Natural killer cell (primary cell): ENCODE data around the gene TMEM69. TPM values are rescaled to one million over a fixed set of nuclear protein-coding genes. Genes with fewer than 3 reads are reported as not detected.

Experiments used
- ATAC-seq, 3 donors: fragments of 150-1000 bp in 2 of 3; fragments of 200-7000 bp in 1 of 3; cut with Tn5 transposase; 1 replicate in 1 of 3; 2 replicates in 2 of 3; pipeline ENCODE4 v1.10.0; 2021; ENCODE audit warnings: mild to moderate bottlenecking in 2 of 3, moderate library complexity in 2 of 3
- DNase-seq, 2 donors: peaks; one replicate each; pipeline versions ENCODE4 v3.0.0 to v3.0.0-alpha.2; 2013 to 2021; ENCODE audit warnings: mixed read lengths in 1 of 2
- H3K27ac ChIP-seq: one replicate; pipeline ENCODE4 v1.5.1; 2013; ENCODE audit warnings: mild to moderate bottlenecking, low read length
- H3K27me3 ChIP-seq: one replicate; pipeline ENCODE4 v1.6.1; 2013; ENCODE audit warnings: low read length; ENCODE audit not compliant: control insufficient read depth, insufficient read depth
- H3K36me3 ChIP-seq: one replicate; pipeline ENCODE4 v1.6.1; 2013; ENCODE audit warnings: low read length; ENCODE audit not compliant: control insufficient read depth, insufficient read depth
- H3K4me1 ChIP-seq: one replicate; pipeline ENCODE4 v1.6.1; 2013; ENCODE audit warnings: low read length; ENCODE audit not compliant: control insufficient read depth, insufficient read depth
- H3K4me3 ChIP-seq: one replicate; pipeline ENCODE4 v1.5.1; 2013; ENCODE audit warnings: low read length
- H3K9me3 ChIP-seq: one replicate; pipeline ENCODE4 v1.6.1; 2013; ENCODE audit warnings: low read length; ENCODE audit not compliant: control insufficient read depth, insufficient read depth
- H3K27ac Mint-ChIP-seq, 2 donors: one replicate each; pipeline ENCODE4 v1.8.0; 2022; ENCODE audit warnings: mild to moderate bottlenecking in 2 of 2, mixed read lengths in 2 of 2, moderate library complexity in 1 of 2
- H3K27me3 Mint-ChIP-seq, 2 donors: one replicate each; pipeline ENCODE4 v1.8.0; 2022; ENCODE audit warnings: low read depth in 2 of 2, mixed read lengths in 2 of 2
- H3K36me3 Mint-ChIP-seq: one replicate; pipeline ENCODE4 v1.8.0; 2022; ENCODE audit warnings: mixed read lengths
- H3K4me1 Mint-ChIP-seq, 2 donors: one replicate each; pipeline ENCODE4 v1.8.0; 2022; ENCODE audit warnings: mixed read lengths in 2 of 2
- H3K4me3 Mint-ChIP-seq: one replicate; pipeline ENCODE4 v1.8.0; 2022; ENCODE audit warnings: mild to moderate bottlenecking, moderate library complexity, mixed read lengths
- H3K9me3 Mint-ChIP-seq, 2 donors: one replicate each; pipeline ENCODE4 v1.8.0; 2022; ENCODE audit warnings: mixed read lengths in 2 of 2
- CTCF ChIP-seq: fragments of 200-600 bp; IDR thresholded peaks from one replicate; pipeline ENCODE4 v1.8.0; 2022; ENCODE audit warnings: antibody characterized with exemption
- WGBS: methylation state at CpG from one replicate; pipeline ENCODE4 v1.1.7; 2013; ENCODE audit warnings: missing lambda C conversion rate; ENCODE audit not compliant: insufficient coverage; 5-methylcytosine and 5-hydroxymethylcytosine counted together
- intact Hi-C: fragments of 100-400 bp; cut with micrococcal nuclease; formaldehyde crosslinking; loops from one replicate; pipeline ENCODE4 v1.14.2; 2022
- total RNA-seq, 4 donors: library from RNA; stranded (reverse); fragments of 120-200 nt in 1 of 4; gene quantifications; one replicate each; pipeline versions ENCODE4 v1.2.3 to v1.2.4, GENCODE V29; 2013 to 2022

The TMEM69 gene
- total RNA-seq, 3 donors from 2014 or later (not counting 1 experiment from before 2014, with no cell fraction given), result 8.8 to 14.2 (median 9.3) TPM

DNA sequence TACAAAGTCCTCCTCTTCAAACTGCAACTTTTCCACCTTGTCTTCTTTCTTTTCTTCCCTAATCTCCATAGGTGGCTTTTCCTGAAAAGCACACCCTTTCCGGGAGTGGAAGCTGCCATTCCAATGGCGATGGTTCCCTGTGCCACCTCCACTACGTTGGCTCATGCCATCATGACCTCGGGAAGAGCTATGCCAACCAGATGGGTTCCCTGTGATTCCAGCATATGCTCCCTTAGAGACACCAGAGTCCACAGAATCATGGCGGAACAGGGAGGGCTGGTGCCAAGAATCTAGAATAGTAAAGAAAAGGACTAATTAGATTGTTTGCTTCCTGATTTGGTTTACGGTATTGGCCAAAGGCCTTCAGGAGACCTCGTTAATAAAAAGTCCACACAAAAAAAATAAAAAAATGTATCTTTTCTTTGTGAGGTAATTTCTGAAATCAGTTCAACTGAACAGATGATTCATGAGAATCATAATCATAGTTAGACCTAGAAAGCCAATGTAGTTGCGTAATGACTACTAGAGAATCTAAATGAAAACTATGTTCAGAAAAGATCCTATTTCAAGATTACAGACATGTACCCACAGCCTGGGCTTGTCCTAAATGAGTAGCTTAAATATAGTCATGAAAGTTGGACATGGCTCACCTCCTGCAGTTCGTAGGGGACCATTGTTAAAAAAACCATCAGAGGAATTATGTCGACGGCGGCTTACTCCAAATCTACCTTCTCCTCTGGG lies 33.3 kb upstream of the TMEM69 start:
- Histone ChIP-seq H3K27me3 (no peaks in the 10 kb centered on the region), H3K4me1 (no peaks in the 10 kb centered on the region), H3K4me3 (no peak overlapping the region), H3K9me3 (no peaks in the 10 kb centered on the region), H3K36me3 (peaks cover 98% of the 10 kb centered on the region), H3K27ac (no peak overlapping the region)
- Mint-ChIP-seq H3K27me3 (no peaks in the 10 kb centered on the region), H3K27ac (peak overlapping the region in 1 of 2 donors; percentile 31), H3K9me3 (no peaks in the 10 kb centered on the region), H3K4me1 (peaks cover 0 to 12% of the 10 kb centered on the region in 2 donors), H3K4me3 (no peak overlapping the region), H3K36me3 (no peaks in the 10 kb centered on the region)
- no peak for DNase-seq
- ATAC-seq, result no peak
- 97% methylated on average over 9 of the region's 12 CpGs for WGBS
- TF ChIP-seq CTCF, result no peak
- intact Hi-C loops, result no loop called here

GRCh38 chr1:45656573-45657226 lies 31.3 kb upstream of the TMEM69 start:
- H3K4me1 Mint-ChIP-seq, result peaks cover 0 to 6% of the 10 kb centered on the region in 2 donors
- H3K36me3 ChIP-seq, result peaks cover 85% of the 10 kb centered on the region
- H3K4me3 Mint-ChIP-seq, result no peak overlapping the region
- no peak overlapping the region for H3K27ac Mint-ChIP-seq
- H3K9me3 ChIP-seq, result no peaks in the 10 kb centered on the region
- no peaks in the 10 kb centered on the region for H3K27me3 ChIP-seq
- no peaks in the 10 kb centered on the region for H3K36me3 Mint-ChIP-seq
- no peak overlapping the region for H3K4me3 ChIP-seq
- no peaks in the 10 kb centered on the region for H3K4me1 ChIP-seq
- DNase-seq (no peak), ATAC-seq (no peak)
- no peaks in the 10 kb centered on the region for H3K9me3 Mint-ChIP-seq
- H3K27ac ChIP-seq, result no peak overlapping the region
- H3K27me3 Mint-ChIP-seq, result no peaks in the 10 kb centered on the region
- TF ChIP-seq CTCF, result no peak
- WGBS, result 100% methylated on average over 1 of the region's 3 CpGs
- intact Hi-C loops, result no loop called here

DNA sequence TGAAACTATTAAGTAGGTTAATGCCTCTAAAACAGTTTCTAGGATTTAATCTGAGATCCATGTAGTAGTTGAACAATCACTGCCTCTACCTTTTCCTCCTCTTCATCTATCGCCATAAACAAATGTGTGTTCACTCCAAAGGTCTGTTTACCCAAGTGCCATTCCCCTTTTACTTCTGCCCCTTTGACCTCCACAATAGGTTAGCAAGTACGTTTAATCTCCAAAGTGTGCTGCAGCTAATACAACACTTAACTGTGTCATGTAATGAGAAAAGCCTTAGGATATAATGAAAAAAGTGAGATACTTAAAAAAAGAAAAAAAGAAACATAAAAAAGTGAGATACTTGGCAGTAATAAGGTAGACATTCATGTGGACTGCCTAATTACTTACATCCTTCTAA lies 29.8 kb upstream of the TMEM69 start:
- no peak for TF ChIP-seq CTCF
- H3K36me3 Mint-ChIP-seq, result no peaks in the 10 kb centered on the region
- H3K4me1 Mint-ChIP-seq, result peaks cover 10 to 18% of the 10 kb centered on the region in 2 donors

More for the DNA sequence above, 29.8 kb upstream of the TMEM69 start:
- Mint-ChIP-seq H3K27ac (no peak overlapping the region), H3K4me3 (no peak overlapping the region), H3K9me3 (no peaks in the 10 kb centered on the region), H3K27me3 (no peaks in the 10 kb centered on the region)
- Histone ChIP-seq H3K36me3 (peaks cover 72% of the 10 kb centered on the region), H3K27me3 (no peaks in the 10 kb centered on the region), H3K9me3 (no peaks in the 10 kb centered on the region), H3K4me1 (no peaks in the 10 kb centered on the region), H3K4me3 (no peak overlapping the region), H3K27ac (no peak overlapping the region)
- intact Hi-C loops, result no loop called here
- WGBS, result 100% methylated on average over 1 of the region's 2 CpGs
- no peak for ATAC-seq
- no peak for DNase-seq
